ENCODE measurements around the gene NSF.
"Not testable (repeated sequence)": the region's sequence is repeated elsewhere in the genome, so short reads cannot be mapped to it uniquely, and the experiment has no call there.

DNA sequence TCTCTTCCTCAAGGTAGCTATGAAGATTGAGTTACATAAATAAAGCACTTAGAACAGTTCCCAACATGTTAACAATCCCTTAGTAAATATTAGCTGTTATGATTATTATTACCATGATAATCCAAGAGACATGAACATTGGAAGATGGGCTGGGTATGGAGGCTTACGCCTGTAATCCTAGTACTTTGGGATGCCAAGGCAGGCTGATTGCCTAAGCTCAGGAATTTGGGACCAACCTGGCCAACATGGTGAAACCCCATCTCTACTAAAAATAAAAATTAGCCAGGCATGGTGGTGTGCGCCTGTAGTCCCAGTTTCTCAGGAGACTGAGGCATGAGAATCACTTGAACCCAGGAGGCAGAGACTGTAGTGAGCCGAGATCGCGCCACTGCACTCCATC is 34.3 kb downstream of the NSF start:
- TF ChIP-seq, protein P1, sequence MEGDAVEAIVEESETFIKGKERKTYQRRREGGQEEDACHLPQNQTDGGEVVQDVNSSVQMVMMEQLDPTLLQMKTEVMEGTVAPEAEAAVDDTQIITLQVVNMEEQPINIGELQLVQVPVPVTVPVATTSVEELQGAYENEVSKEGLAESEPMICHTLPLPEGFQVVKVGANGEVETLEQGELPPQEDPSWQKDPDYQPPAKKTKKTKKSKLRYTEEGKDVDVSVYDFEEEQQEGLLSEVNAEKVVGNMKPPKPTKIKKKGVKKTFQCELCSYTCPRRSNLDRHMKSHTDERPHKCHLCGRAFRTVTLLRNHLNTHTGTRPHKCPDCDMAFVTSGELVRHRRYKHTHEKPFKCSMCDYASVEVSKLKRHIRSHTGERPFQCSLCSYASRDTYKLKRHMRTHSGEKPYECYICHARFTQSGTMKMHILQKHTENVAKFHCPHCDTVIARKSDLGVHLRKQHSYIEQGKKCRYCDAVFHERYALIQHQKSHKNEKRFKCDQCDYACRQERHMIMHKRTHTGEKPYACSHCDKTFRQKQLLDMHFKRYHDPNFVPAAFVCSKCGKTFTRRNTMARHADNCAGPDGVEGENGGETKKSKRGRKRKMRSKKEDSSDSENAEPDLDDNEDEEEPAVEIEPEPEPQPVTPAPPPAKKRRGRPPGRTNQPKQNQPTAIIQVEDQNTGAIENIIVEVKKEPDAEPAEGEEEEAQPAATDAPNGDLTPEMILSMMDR (IDR thresholded peaks at IDR 0.05; ENCODE audit: low read depth, low read length): not testable (repeated sequence)
- not testable (repeated sequence) for TF ChIP-seq EZH2phosphoT487 (IDR thresholded peaks at IDR 0.05; ENCODE audit: low read depth)

Data from OCI-LY3 (cell line).